Bladder microvascular endothelial cell (primary cell): Measurements from ENCODE around the gene PPIAL4G. TPM values are rescaled to one million over a fixed set of nuclear protein-coding genes. Genes with fewer than 3 reads are reported as not detected.

Experiments used
- total RNA-seq: library from RNA; depleted of rRNA; stranded (reverse); fragments of >200 nt; gene quantifications from 2 replicates; pipeline ENCODE4 v1.2.3, GENCODE V29; 2014

PPIAL4G gene
- total RNA-seq = not detected in 2 replicates

GRCh38 chr1:148483029-148483428 is at the start of gene PPIAL4G:
Gene PPIAL4G, minus strand, starts transcription at chr1:148483302. Its CDS starts 50 bp downstream, at chr1:148483252.

Other genes starting within 250 kb of the PPIAL4G start
- 0.81 and 10.9 TPM in 2 replicates for gene NBPF14, start 112.7 kb upstream of the PPIAL4G start, total RNA-seq